PC-3 (cell line): ENCODE measurements around the gene NDUFB6.
A peak's percentile ranks its signal among the peaks of the same experiment; 100 is the strongest.

Experiments used
- CTCF ChIP-seq: fragments of 300-600 bp; sonication (generic); conservative IDR thresholded peaks from 2 replicates; pipeline ENCODE4 v1.5.1; 2017; ENCODE audit warnings: antibody characterized with exemption, low read depth, mild to moderate bottlenecking, low read length
- EZH2 ChIP-seq: fragments of 300-600 bp; sonication (generic); IDR thresholded peaks from one replicate; pipeline ENCODE4 v1.6.1; 2017; ENCODE audit warnings: antibody characterized with exemption, mild to moderate bottlenecking, low read length; ENCODE audit not compliant: unreplicated experiment
- EZH2phosphoT487 ChIP-seq: fragments of 300-600 bp; sonication (generic); IDR thresholded peaks from 2 replicates; pipeline ENCODE4 v1.6.1; 2018; ENCODE audit warnings: mild to moderate bottlenecking, antibody characterized with exemption, low read length, borderline replicate concordance

GRCh38 chr9:32589083-32589723 is 16.2 kb upstream of the NDUFB6 start:
- TF ChIP-seq CTCF = peak; percentile 75
- TF ChIP-seq EZH2phosphoT487 = no peak
- no peak for TF ChIP-seq EZH2
